HS-5 (cell line): ENCODE results near the gene CCDC78.

Experiments
- DNase-seq: peaks from one replicate; pipeline ENCODE4 v3.0.0-alpha.2; 2012; ENCODE audit warnings: low read depth

The CCDC78 gene

DNA sequence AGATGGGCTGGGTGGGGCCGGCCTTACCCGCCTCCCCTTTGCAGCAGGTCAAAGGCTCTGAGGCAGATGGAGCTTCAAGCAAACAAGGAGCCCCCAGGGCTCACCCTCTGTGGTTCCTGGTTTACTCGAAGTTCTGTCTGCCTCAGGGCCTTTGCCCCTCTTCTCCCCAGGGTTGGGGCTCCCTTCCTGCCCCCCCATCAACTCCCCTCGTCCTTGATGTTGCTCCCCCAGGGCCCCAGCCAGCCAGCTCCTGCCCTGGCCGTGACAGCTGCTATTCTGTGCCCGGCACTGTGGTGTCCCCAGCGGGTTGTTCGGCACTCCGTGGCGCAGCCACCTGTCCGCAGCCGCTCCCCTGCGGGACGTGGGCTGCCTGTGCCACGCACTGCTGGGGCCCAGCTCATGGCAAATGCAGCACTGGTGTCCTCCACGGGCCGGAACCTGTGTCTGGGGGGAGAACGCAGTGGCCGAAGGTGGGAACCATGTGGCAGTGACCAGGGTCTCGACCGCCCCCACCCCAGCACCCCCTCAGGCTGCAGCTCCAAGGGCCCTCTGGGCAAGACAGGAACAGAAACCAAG, 15.7 kb downstream of the CCDC78 start:
- DNase-seq, result no peak

DNA sequence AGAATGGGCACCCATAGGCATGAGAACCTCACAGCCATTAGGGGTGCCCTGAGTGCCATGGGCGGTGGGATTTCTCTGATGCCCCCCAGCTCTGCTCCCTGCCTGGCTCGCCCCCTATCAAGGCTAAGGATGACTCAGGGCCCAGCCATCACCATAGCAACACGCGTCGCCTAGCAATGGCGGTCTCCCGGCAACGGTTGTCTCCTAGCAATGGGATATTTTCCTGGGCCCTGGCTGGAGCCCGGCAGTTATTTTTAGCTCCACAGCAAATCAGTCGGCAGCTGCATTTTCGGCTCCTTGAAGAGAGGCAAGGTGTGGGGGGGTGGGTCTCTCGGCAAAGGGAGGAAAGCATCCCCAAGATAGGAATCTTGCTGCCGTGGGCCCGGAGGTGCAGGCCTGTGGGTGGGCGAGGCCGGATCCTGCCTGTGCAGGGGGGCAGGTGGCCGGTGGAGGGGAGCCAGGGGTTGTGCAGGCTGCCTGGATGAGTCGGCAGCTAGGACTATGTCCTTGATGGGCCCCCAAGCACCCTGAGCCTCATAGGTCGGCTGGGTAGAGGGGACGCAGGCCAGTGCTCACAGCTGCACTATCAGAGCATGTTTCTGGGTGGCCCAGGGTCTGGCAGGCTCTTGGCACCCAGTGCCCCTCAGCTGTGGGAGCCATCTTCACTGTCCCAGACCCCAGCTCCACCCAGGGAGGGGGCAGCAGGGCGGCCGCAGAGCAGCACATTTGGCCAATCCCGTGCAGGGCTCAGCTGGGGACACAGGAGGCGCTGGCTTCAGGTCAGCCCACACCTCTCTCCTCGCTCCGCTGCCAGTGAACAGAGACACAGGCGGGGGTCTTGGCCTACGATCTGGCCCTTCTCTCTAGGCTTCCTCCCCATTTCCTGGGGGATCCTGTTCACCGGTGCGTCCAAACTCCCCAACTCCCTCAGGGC, 16.4 kb downstream of the CCDC78 start:
- DNase-seq, result no peak

DNA sequence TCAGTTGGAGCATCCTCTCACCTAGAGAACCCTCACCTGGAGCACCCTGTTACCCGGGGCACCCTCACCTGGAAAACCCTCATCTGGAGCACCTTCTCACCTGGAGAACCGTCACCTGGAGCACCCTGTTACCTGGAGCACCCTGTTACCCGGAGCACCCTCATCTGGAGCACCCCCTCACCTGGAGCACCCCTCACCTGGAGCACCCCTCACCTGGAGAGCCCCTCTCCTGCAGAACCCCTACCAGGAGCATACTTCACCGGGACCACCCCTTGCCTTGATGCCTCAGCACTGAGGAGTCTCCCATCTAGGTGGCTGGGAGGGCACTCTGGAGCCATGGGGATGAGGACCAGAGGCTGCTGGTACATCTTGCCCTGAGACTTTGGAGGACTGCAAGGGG, 17.3 kb downstream of the CCDC78 start:
- DNase-seq, result no peak

DNA sequence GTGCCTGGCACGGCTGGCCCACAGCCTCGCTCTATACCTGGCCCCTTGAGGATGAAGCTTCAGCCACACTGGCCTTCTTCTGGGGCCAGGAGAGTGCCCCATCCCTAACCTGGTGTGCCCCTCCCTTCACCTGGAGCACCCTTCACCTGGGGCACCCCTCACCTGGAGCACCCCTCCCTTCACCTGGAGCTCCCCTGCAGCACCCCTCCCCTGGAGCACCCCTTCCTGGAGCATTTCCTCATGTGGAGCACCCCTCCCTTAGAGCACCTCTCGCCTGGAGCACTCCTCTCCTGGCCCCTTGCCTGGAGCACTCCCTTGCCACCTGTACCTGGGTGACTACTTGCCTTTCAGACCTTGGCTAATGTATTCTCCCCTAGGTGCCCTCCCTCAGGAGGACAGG, 18.2 kb downstream of the CCDC78 start:
- no peak for DNase-seq

DNA sequence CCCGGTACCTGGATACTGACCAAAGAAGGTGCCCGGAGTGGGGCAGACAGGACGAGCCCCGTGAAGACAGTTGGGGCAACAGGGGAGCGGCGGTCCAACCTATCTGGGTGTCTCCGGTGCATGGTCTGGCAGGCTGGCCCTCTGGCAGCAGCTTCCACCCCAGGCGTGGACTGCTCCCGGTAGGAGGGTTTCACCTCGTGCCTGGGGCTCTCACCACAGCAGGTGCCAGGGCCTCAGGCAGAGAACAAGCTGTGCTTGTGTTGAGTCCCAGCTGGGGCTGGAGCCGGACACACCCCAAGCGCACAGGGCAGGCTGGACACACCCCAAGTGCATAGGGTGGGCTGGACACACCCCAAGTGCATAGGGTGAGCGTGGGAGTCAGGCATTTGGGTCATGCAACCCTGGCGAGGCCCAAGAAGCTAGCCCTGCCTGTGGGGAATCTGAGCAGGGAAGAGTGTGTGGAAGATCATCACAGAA, 19.1 kb downstream of the CCDC78 start:
- DNase-seq, result no peak

DNA sequence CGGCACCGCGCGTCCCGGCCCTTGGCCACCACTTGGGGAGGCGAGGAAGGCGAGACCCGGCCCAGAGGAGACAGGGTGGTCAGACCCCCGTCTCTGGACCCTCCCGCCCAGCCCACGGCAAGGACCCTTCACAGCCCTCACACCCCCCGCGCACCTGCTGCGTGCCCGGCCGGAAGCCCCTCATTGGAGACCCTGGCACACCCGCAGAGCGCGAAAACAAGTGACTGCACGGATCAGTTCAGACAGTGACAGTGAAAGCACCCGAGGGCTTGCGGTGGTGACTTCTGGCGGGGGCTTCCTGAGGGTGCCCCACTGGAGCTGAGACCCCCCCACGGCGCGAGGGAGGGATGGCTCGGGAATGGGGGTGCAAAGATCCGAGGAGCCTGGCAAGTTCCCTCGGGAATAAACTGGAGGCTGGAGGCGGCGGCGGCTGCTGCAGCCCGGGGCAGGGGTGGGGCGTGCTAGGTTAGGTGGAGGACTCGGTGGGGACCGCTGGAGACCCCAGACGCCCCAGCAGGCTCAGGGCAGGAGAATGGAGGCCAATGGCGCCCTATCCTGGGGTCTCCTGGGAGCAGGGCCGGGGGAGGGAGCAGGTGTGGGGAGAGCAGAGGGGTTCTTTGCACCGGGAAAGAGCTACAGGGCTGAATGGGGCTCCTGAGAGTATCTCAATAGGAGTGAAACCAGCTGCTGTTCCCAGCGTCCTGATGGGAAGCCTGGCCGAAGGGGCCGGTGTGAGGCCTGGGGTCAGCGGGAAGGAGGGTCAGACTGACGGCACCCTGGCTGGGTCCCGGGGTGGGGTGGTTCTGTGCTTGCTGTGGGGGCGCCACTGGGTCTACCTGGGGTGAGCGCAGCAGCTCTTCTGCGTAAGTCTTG, 19.8 kb downstream of the CCDC78 start:
- no peak for DNase-seq

DNA sequence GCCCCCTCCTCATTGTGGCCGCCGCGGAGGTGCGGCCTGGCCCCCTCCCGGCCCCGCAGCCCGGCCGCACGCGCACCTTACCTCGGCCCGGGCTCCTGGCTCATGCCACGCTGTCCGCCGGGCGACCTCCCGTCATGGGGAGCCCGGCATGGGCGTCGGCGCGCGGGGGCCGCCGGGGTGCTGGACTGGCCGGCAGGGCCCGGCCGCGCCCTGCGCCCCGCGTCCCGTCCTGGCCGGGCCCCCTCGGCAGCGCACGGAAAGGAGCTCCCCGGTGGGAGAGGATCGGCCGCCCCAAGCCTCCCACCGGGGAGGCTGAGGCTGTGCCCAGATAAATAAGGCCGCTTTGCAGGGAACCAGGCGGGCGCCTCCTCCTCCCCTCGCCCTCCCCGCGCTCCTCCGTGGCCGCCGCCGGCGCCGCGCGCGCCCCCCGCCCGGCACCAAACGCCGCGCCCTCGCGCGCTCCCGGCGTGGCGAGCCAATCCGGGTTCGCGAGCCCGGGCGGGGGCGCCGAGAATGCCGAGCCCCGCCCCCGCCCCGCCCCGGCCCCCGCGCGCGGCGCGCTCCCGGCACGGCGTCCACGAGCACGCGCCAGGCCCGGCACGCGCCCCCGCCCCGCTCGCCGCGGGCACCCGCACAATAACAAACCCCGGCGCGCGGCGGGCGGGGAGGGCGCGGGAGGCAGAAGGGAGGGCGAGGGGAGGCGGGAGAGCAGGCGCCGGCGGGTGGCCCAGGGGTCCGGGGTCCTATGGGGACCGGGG, 20.6 kb downstream of the CCDC78 start, which contains the start of gene FBXL16:
Gene FBXL16 (minus strand): TSS at position 371 of the 758 bp plus-strand sequence. CDS start 8,396 bp downstream, outside the sequence.
- DNase-seq, result no peak

DNA sequence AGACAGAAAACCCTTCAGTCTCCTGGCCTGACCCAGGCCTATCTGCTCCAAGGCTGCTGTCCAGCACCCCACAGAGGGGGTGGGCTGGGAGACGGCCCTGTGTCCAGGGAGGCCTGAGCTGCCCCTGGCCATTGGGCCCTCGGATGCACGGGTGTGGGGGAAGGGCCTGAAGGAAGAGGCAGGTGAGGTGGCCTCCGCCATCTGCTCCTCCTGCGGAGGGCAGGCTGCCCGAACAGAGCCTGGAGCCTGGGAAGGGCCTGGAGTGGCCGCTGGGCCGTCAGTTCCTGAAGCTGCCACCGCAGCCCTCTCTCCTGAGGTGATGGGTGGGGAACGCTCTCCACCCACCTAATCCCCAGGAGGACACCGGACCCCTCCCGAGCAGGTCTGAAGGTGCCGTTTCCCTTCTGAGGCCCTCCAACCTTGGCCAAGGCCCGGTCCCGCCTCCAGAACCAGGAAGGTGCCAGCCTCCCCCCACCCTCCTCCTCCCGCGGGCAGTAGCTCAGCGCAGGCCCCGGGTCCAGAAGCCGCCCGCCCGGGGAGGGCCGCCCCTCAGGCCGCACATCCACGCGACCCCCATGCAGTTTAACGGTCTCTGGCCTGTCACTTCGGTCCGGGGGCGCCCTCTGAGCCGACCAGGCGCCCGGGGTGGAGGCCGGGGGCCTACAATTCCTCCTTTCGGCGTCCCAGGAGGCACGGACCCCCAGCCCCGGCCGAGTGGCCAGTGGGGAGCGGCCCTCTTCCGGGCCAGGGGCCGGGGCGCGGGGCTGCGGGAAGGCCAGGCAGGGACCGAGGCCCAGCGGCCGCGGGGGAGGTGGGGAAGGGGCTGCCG, 21.5 kb downstream of the CCDC78 start:
- no peak for DNase-seq

DNA sequence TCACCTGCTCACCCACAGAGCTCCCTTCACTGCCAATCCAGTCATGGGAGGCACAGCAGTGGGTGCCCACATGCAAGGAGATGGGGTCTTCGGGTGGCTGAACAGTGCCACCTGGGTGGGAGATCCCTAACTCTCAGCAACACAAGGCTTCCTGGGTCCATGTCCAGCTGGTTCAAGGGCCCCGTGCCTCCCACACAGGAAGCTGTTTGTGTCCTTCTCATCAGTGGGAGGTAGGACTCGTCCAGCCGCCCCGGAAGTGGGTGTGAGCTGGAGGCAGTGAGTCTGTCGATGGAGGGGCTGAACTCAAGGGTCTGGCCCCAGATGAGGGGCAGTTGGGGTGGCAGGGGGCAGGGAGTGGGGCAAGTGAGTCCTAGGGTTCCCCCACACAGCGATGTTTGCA, 22.2 kb downstream of the CCDC78 start:
- DNase-seq, result no peak

DNA sequence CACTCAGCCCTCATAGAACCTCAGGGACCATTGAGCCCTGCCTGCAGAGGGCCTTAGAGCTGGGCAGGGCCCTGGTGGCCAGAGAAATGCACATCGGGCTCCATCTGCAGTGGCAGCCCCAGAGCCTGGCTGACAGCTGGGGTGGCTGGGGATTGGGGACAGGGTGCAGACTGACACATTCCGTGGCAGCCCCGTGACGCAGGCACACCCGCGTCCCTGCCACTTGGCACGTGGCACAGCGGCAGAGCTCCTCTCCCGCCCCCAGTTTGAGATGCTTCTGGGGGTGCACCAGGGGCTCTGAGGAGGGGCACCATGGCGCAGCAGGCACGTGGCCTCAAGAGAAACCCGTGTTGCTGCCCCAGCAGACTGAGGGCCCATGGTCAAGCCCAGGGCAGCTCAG, 22.8 kb downstream of the CCDC78 start:
- DNase-seq, result no peak

DNA sequence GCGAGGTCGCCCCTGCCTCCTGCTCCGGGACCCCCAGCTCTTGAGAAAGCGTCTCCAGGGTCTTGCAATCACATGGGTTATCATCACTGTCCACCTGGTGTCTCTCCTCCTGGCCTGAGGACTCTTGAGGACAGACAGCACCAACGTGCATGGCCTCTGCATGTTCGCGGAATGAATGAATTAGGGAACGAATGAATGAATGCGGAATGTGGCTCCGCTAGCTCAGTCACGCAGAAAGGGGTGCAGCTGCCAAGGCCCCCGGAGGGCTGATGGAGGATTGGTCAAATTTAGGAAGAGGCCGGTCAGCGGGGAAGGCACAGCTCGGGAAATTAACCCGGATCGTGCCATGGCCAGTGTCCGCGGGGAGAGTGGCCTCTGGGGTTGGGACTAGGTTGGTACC, 23.9 kb downstream of the CCDC78 start:
- DNase-seq, result no peak

DNA sequence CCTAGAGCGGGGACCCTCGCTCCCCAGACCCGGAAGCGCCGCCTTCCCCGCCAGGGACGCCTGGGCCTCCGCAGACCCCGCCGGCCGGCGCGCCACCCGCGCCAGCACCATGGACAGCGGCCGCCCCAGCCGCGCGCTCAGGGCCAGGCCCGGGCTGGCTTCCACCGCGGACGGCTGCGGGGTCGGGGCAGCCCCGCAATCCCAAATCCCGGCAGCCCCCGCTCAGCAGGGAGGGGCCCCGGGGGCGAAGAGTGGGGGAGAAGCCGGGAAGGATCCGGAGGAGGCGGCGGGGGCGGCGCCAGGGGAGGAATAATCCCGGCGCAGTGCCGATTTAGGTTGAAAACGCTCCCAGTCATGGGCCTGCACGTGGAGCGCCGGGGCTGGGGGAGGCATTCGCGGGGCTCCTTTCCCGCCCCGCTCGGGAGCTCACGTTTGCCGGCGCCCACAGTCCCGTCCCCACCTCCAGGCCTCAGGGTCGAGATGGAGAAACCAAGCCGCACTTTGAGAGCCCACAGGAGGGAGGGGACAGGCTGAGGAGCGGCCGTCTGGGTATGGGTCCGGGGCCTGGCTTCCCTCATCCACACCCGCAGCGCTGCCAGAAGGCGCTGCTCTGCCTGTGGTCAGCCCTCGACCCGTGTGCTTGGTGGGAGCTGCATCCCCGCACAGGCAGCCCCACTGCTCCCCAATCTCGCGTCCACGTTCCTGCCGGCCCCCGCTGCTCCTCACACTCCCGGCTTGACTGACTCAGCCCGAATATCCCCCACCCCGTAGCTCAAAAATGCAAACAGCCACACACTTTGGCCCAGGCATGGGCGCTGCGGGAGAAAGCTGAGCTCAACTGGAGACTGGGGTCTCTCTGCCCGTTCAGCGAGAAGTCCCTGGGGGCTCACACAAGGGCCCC, 25.3 kb downstream of the CCDC78 start:
- DNase-seq, result no peak

DNA sequence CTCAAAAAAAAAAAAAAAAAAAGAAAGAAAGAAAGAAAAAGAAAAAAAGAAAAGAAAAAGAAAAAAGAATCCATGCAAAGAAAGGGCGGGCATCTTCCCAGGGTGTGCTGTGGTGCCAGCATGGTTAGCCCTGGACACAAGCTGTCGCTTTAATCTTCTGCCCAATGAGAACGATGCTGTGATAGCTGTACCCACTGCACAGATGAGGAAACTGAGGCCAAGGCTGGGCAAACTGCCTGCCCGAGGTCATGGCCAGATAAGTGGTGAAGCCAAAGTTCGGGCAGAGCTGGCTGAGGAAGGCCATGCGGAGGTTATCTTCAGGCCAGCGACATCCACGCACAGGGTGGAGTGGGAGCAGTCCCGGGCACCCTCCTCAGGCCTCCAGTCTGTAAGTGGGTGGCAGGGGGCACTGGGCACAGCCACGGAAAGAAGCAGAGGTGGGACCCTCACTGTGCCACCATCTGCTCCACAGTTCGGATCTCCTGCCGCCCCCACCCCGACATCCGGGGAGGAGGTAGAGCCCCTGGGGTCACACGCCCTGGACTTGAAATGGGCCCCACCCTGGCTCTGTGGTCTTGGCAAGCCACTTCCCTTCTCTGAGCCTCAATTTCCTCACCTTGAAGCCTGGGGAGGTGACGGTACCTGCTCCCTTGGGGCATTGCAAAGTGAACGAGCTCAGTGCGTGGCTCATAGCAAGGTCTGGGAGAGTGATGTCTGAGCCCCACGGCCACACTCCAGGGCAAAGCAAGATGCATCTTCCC, 27.2 kb downstream of the CCDC78 start:
- DNase-seq, result no peak

DNA sequence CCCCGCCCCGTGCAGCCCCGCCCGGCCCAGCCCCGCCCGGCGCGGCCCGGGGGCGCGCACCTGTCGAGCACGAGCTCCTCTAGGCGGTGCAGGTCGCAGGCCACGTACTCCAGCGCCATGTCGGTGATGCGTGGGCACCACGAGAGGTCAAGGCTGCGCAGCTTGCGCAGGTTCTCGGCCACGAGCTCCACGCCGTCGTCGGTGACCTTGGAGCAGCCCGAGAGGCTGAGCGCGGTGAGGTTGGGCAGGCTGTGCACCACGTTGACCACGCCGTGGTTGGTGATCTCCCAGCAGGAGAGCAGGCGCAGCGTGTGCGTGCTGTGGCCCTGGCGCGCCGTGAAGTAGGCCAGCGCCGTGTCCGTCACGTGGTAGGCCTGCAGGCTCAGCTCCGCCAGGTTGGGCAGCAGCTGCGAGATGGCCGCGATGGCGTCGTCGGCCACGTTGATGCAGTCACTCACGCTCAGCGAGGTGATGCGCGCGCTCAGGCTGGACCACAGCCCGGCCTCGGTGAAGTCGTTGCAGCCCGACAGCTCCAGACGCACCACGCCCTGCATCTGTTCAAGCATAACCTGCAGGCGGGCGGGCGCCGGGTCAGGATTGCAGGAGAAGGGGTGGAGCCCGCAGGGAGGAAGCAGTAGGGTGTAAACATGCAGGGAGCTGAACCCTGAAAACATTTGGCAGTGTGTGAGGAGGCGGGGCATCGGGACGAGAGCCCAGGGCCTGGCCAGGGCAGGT, 30.7 kb downstream of the CCDC78 start:
- no peak for DNase-seq

DNA sequence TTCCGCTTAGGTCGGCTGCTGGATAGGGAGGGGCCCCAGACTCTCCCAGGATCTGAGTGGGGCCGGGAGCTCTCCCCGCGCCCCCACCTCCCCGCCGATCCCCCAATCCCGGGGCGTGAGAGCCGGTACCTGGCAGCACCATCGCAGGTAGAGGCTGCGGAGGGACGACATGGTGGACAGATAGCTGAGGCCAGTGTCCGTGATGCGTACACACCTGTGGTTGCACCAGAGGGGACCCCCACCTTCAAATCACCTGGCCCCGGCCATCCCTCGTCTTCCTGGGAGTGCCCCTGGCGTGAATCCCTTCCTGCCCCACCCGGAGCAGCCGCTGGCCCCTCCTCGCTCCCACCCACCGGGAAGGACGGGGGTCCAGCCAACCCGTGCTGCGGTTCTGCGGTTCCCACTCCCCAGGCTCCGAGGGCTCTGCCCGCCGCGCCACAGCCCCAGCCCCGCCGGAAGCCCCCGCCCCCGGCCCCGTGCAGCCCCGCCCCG, 31.3 kb downstream of the CCDC78 start:
- DNase-seq, result no peak

DNA sequence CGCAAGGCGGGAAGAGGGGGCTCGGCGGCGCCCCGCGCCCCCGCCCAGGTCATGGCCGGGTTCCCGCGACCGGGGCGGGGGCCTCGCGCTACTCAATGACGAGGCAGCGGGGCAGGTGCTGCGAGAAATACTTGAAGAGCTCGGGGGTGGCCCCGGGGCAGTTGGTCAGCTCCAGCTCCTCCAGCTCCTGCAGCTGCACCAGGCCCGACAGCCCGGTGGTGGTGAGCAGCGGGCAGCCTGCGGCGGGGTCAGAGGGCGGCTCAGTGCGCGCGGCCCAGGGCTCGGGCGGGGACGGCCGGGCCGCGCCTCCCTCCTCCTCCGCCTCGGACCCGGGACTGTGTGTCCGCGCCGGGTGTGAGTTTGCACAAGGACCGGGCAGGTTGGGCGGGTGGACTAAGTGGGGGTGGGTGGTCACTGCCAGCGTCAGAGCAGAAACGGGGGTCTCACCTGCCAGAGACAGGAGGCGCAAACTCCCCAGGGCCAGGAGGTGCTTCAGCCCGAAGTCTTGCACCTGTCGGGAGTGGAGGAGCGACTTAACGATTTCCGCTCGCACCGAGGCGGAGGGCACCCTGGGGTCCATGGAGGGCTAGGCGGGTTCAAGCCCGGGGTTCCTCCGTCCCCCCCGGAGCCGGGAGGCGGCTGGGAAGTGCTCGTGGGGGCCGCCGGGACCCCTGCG, 31.9 kb downstream of the CCDC78 start:
- no peak for DNase-seq

DNA sequence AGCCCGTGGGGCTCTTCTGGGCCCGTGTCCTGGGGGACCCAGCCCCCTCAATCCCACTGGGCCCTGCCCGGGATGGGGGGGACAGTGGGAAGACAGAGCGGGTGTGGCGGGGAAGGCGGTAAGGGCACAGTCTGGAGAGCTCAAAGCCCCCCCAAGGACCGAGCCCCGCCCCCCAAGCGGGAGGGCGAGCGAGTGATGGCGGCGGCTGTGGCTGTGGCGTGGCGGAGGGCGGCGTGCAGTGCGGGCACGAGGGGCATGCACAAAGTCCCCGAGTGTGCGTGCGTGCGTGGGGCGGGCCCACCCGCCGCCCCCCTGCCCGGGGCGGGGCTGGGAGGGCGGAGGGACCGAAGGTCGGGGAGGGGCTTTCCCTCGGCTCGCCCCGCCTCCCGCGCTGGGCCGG, 32.5 kb downstream of the CCDC78 start:
- no peak for DNase-seq
